Mononuclear cell (primary cell): ENCODE results near the gene TCAP. TPM values are rescaled to one million over a fixed set of nuclear protein-coding genes. Genes with fewer than 3 reads are reported as not detected.

Experiments
- H3K27me3 ChIP-seq: 2 replicates; pipeline ENCODE4 v1.6.0; 2011; ENCODE audit warnings: low read length, control low read depth; ENCODE audit not compliant: insufficient read depth
- H3K4me1 ChIP-seq: 2 replicates; pipeline ENCODE4 v1.5.1; 2011; ENCODE audit warnings: mild to moderate bottlenecking, low read length, control low read depth; ENCODE audit not compliant: insufficient read depth
- H3K4me3 ChIP-seq: 2 replicates; pipeline ENCODE4 v1.5.1; 2011; ENCODE audit warnings: mild to moderate bottlenecking, low read length, moderate library complexity
- H3K9me3 ChIP-seq: 2 replicates; pipeline ENCODE4 v1.5.1; 2011; ENCODE audit warnings: low read depth, mild to moderate bottlenecking, control low read depth, low read length
- total RNA-seq: library from RNA; depleted of rRNA; stranded (reverse); fragments of >200 nt; gene quantifications from one replicate; pipeline ENCODE4 v1.2.3, GENCODE V29; 2012

The TCAP gene, protein sequence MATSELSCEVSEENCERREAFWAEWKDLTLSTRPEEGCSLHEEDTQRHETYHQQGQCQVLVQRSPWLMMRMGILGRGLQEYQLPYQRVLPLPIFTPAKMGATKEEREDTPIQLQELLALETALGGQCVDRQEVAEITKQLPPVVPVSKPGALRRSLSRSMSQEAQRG
- 1.0 TPM for total RNA-seq

DNA sequence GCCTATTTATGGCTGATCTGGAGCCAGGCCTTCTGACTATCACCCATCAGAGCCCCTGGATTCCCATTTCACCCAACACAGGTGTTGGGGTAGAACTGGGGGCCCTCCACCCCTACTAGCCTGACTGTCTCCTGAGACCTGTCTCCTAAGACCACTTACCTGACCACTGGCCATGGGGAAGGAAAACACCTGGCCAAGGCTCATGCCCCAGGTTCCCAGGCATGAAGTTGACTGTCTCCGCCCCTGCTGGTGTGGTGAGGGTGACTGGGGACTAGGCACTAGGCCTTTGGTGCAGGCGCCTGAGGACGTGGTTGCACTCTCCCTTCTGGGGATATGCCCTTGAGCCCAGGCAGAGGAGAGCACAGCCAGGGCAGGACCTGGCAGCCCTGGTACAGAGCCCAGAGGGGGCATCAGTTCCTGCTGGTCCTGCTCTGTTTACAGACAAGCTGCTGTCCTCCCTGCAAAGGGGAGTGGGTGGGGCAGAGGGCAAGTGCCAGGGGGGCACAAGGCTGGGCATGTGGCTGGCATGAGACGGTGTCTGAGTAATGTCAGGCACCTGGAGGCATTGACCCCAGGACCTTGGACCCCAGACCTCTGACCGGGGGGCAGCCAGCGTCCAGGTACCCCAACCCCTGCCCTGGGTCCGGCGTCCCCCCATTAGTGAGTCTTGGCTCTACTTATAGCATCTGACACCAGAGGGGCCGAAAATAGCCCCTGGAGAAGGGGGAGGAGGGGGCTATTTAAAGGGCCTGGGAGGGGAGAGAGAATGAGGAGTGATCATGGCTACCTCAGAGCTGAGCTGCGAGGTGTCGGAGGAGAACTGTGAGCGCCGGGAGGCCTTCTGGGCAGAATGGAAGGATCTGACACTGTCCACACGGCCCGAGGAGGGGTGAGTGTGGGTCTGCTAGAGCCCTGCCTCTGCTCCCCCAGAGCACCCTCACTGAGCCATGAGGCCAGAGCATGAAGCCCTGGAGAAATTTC, at the start of gene TCAP:
Gene TCAP (plus strand): TSS at position 769 of the 981 bp plus-strand sequence. CDS start 11 bp downstream, at position 780.
- H3K9me3 ChIP-seq: no peaks in the 10 kb centered on the region
- peaks cover 23% of the 10 kb centered on the region for H3K4me1 ChIP-seq
- peaks cover 21% of the 10 kb centered on the region for H3K27me3 ChIP-seq
- no peak within 1 kb of the TSS for H3K4me3 ChIP-seq

DNA sequence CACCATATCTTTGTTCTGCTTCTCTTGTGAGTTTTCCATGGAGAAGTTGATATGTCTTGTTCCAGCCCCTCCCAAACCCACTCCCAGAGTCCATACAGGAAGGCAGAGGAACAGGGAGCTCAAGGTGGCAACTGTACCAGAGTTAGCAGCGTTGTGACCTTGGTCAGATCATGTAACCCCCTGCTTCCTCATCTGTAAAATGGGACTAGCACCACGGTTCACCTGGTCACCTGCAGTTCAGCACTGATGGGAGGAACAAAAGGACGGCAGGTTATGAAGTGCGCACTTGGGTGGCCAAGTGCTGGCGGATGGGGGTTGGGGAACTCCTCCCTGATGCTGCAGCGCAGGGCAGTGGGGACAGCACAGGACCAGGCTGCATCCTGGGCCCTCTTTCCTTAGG, 49.7 kb upstream of the TCAP start:
- H3K4me3 ChIP-seq: no peak overlapping the region
- H3K27me3 ChIP-seq: peaks cover 18% of the 10 kb centered on the region
- peaks cover 14% of the 10 kb centered on the region for H3K4me1 ChIP-seq
- no peaks in the 10 kb centered on the region for H3K9me3 ChIP-seq

DNA sequence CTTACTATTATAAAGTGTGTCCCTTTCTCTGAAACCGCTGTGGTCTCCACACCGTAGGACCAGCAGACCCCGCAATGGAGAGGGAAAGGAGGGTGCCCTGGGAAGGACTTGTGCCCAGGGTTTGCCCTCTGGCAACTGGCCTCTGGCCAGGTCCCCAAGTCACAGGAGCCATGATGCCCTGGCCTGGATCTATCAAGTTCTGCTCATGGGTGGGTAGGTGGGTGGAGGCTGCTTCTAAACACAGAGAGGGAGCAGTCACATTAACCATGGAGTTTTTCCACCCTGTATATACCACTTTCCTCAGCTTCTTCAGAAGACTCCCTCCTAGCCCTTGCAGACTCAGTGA, 48.1 kb upstream of the TCAP start:
- H3K27me3 ChIP-seq: peaks cover 18% of the 10 kb centered on the region
- no peak overlapping the region for H3K4me3 ChIP-seq
- H3K4me1 ChIP-seq: peaks cover 15% of the 10 kb centered on the region
- H3K9me3 ChIP-seq: no peaks in the 10 kb centered on the region

DNA sequence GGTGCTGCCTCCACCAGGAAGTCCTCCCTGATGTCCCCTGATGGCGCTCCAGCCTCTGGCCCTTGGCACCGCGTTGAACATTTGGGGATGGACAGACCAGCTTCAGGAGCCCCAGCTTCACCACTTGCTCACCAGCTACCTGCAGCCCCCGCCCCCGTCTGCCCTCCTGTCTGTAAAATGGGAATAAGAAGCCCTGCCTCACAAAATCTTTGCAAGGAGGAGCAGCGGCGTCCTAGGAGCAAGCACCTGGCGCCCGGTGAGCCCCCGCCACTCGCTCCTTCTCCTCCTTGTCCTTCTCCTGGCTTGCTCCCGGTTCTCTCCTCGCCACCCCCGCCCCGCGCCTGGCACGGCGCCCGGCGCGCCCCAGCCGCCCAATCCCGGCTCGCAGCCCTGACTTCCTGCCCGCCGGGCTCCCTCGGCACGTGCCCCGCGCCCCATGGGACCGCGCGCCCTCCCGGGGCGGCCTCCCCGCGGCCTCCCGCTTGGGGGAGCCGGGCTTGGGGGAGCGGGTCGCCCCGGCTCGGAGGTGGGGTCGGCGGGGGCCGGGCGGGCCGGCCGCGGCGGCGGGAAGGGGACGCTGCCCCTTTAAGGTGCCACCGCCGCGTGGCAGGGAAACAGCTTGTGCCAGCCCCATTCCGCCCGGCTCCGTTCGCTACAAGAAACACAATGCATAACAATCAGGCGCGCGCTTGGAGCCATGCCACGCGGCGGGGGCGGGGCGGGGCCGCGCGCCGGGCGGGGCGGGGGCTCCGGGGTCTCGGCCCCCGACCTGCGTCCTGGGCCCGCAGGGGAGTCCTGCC, 47.5 kb upstream of the TCAP start:
- Histone ChIP-seq H3K4me1 (peaks cover 19% of the 10 kb centered on the region), H3K4me3 (peak overlapping the region; percentile 22), H3K27me3 (peaks cover 18% of the 10 kb centered on the region), H3K9me3 (no peaks in the 10 kb centered on the region)

DNA sequence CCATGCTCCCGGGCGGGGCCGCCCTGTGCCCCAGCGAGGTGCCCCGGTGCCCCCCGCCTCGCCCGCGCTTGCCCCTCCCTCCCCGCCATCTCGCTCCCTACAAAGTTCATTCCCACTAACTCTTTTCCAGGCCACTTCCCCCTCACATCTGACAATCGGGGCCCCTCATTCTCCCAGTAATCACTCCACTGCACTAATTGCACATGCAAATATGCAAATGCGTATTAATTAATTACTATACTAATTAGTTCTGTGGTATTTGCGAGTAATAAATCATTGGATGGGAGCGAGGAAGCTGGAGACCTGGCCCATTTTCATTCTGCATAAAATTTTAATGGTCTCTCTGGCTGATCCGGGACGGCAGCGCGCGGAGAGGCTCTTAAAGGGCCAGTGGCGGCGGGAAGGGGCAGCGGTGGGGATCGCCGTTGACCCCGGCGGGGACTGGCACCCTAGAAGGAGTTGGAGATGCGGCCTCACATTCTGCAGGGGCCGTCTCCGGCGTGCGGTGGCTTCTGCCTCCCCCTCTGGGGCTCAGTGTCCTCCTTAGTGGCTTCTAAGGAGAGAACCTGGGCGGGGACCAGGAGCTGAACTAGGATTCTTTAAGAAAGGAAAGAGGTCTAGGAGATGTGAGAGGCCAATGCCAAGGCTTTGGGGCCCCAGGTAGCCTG, 46.8 kb upstream of the TCAP start:
- peak overlapping the region; percentile 20 for H3K4me3 ChIP-seq
- H3K4me1 ChIP-seq: peaks cover 23% of the 10 kb centered on the region
- peaks cover 18% of the 10 kb centered on the region for H3K27me3 ChIP-seq
- no peaks in the 10 kb centered on the region for H3K9me3 ChIP-seq

DNA sequence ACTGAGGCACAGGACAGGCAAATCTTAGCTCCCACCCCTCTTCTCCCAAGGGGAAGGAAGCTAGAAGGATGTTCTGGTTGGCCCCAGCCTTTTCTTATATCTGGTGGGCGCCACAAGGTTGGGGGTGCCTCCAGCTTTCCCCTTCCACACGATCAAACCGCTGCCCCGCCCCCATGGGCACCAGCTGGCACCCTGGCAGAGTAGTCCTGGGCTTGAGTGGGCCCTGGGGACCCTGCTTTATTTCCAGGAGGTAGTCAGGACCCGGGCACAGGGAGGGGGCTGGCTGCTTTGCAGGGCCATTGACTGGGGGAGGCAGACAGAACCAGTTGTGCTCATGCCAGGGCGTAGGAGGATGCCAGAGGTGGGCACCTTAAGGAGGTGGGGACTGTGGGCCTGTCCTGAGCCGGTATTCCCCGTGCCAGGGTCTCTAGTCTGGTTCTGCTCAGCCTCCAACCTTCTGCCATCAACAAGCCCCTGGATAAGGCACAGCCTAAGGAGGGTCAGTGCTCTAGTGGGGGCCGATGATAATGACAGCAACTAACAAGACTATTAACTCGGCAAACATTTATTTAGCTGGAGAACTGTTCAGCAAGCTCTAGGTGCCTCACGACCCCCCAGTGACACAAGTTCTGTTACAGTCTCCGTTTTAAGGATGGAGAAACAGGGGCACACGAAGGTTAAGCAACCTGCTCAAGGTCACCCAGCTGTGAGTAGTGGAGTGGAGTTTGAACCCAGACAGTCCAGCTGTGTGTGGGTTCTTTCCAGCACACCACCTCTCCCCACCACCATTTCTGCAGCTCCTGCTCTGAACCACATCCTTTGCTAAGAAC, 46.0 kb upstream of the TCAP start:
- peaks cover 18% of the 10 kb centered on the region for H3K27me3 ChIP-seq
- no peak overlapping the region for H3K4me3 ChIP-seq
- no peaks in the 10 kb centered on the region for H3K9me3 ChIP-seq
- H3K4me1 ChIP-seq: peaks cover 27% of the 10 kb centered on the region

DNA sequence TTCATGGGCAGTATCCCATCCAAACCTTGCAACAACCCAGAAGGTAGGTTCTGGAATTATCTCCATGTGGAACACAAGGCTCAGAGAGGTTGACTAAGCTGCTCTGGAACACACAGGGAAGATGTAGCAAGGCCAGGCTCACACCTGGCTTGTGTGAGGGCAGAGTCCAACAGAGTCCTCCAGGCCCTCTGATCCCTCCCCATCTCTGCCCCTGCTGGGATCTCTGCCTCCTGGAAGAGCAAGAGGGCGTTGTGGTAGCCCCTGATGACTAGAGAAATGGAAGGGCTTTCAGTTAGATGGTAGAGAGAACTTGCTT, 45.4 kb upstream of the TCAP start:
- H3K4me3 ChIP-seq: no peak overlapping the region
- H3K4me1 ChIP-seq: peaks cover 27% of the 10 kb centered on the region
- no peaks in the 10 kb centered on the region for H3K9me3 ChIP-seq
- peaks cover 18% of the 10 kb centered on the region for H3K27me3 ChIP-seq

DNA sequence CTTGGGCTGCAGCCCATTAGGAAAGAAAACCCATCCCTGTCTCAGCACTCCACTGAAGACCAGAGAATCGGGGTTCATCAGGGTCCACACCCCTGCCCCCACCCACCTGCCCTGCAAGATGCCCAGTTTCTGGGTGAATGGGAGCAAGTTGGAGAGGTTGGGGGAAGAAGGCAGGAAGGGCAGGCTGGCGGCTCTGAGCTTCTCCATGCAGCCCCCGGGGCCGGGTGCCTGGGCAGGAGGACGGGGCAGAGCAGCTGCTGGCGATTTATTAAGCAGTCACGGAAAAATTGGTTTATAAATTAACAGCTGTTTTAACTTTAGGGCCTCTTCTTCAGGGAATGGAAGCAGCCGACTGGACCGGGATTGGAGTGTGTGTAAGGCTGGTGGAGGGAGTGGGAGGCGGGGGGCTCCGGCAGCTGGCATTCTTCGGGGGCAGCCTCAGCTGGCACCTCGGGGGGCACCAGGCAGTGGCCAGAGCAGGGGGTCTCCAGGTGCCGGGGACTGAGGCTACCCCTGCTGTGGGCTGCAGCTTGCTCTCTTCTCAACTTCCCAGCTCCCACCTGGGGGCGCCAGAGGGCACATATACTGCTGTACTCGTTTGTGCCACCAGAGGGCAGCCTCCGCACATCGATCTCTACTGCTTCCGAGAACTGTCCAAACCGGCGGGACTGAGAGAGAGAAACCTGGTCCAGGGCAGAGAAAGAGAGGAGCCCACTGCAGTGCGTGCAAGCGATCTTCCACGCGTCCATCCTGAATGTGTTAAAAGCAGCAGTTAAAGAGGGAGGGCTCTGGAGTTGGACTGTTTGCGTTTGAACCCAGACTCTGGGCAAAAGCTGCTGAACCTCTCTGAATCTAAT, 43.4 kb upstream of the TCAP start:
- Histone ChIP-seq H3K9me3 (no peaks in the 10 kb centered on the region), H3K4me3 (no peak overlapping the region)

DNA sequence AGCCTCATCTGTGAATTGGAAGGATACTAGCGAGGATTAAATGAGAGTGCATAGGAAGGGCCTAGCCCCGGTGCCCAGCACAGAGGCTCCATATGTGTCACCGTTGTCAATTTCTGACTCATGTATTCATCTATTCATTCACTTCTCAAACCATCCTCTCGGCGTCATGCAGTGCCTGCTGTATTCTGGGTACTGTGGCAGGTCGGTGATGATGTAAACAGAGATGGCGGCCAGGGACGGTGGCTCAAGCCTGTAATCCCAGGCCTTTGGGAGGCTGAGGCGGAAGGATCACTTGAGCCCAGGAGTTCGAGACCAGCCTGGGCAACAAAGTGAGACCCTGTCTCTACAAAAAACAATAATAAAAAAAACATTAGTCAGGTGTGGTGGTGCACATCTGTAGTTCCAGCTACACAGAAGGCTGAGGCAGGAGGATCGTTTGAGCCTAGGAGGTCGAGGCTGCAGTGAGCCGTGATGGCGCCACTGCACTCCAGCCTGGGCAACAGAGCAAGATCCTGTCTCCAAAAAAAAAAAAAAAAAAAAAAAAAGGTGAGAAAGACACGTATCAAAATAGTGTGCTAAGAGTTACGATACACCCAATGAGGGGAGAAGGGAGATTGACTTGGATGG, 42.7 kb upstream of the TCAP start:
- H3K4me3 ChIP-seq: no peak overlapping the region
- H3K27me3 ChIP-seq: peaks cover 19% of the 10 kb centered on the region
- H3K4me1 ChIP-seq: peaks cover 30% of the 10 kb centered on the region
- H3K9me3 ChIP-seq: no peaks in the 10 kb centered on the region

More for the DNA sequence above, 43.4 kb upstream of the TCAP start:
- peaks cover 23% of the 10 kb centered on the region for H3K27me3 ChIP-seq
- peaks cover 33% of the 10 kb centered on the region for H3K4me1 ChIP-seq

DNA sequence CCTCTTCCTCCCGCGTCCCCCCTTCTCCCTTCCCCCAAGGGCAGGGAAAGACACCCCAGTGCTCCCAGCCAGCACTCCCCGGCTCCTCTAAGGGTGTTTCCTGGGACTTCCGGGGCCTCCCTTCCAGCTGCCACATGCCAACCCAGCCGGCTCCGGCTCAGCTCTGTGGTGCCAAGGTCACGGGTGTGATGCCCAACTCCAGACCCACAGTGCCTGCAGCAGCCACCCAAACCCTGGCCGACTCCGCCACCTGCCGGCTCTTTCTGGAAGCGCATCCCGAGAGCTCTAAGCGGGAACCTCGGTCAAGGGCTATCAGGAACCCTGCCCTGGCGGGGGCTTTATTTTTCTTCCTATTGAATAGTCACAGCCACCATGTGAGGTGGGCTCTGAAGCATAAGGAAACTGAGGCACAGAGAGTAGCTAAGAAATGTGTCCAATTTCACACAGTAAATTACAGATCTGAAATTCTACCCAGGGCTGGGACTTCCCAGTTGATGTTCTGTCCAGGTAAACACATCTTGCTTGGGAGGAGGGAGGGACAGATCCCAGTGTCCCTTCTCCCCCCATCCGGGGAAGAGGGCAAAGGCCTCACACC, 41.7 kb upstream of the TCAP start:
- H3K4me1 ChIP-seq: peaks cover 25% of the 10 kb centered on the region
- H3K4me3 ChIP-seq: no peak overlapping the region
- H3K27me3 ChIP-seq: peaks cover 24% of the 10 kb centered on the region
- no peaks in the 10 kb centered on the region for H3K9me3 ChIP-seq

DNA sequence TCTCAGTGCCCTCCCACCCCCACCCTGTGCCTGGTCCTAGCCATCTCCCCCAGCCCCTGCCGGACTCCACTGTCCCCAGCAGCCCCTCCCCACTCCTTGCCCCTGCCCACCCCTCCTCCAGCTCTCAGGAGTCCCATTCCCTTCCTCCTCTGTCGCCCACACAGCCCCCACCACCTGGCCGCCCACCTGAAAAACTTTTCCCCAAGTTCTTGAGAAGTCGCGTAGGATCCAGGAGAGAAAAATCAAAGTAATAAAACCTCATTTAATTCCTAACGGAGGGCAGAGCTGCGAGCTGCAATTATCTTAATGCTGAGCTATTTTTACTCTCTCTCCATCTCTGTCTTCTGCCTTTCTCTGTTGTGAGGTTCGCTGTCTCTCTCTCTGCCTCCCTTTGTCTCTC, 40.8 kb upstream of the TCAP start:
- H3K9me3 ChIP-seq: no peaks in the 10 kb centered on the region
- H3K27me3 ChIP-seq: peaks cover 20% of the 10 kb centered on the region
- peaks cover 22% of the 10 kb centered on the region for H3K4me1 ChIP-seq
- H3K4me3 ChIP-seq: no peak overlapping the region

DNA sequence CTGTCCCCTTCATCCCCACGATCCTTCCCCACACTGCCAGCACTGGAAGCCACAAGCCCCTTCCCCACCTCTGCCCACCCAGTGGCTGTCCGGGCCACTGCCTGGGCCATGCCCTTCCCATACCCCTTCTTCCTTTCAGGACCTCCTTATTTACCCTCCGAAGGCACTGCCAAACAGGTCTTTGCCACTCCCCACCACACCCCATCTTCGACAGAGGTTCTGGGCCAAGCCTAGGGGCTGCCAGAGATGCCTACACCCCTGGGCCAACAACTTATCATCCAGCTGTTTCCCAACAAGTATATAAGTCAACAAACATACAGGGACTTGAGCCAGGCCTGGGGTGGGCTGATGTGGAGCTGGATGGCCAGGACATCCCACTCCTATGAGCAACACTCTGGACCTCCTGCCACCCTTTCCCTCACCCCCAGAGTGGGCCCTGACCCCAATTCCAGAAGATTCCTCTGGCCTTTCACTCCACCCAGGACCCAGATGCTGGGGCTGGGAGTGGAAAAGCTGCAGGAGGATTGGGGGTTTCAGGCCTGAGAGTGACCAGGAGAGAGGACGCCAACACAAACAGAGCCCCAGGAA, 39.9 kb upstream of the TCAP start:
- peaks cover 20% of the 10 kb centered on the region for H3K27me3 ChIP-seq
- peaks cover 31% of the 10 kb centered on the region for H3K4me1 ChIP-seq
- no peaks in the 10 kb centered on the region for H3K9me3 ChIP-seq
- H3K4me3 ChIP-seq: no peak overlapping the region
